HepG2 (cell line): ENCODE measurements around the gene CAMSAP3. TPM values are rescaled to one million over a fixed set of nuclear protein-coding genes. Genes with fewer than 3 reads are reported as not detected.
A peak's percentile ranks its signal among the peaks of the same experiment; 100 is the strongest.

Experiments used
- BATF2 ChIP-seq: sonication (generic); formaldehyde crosslinking; IDR thresholded peaks from 2 replicates; pipeline ENCODE4 v1.8.0; 2022; ENCODE audit warnings: mild to moderate bottlenecking, missing genetic modification reagents, moderate library complexity
- DNMT3B ChIP-seq: conservative IDR thresholded peaks from 2 replicates; pipeline ENCODE4 v1.6.1; 2016; ENCODE audit warnings: missing biosample characterization, control low read depth
- DRAP1 ChIP-seq: IDR thresholded peaks from 2 replicates; pipeline ENCODE4 v1.6.1; 2016; ENCODE audit warnings: missing genetic modification reagents, missing compliant biosample characterization
- GABPA ChIP-seq, 2 experiments: IDR thresholded peaks; 2 replicates each; pipeline ENCODE4 v1.6.1; 2011 to 2016; ENCODE audit warnings: low read depth in 2 of 2, low read length in 1 of 2, missing biosample characterization in 1 of 2, missing genetic modification characterization in 1 of 2
- NFYC ChIP-seq: IDR thresholded peaks from 2 replicates; pipeline ENCODE4 v1.6.1; 2016; ENCODE audit warnings: missing genetic modification reagents, missing compliant biosample characterization
- SIN3B ChIP-seq: fragments of 150-350 bp; IDR thresholded peaks from 2 replicates; pipeline ENCODE4 v1.6.1; 2014; ENCODE audit warnings: low read length
- TEF ChIP-seq: sonication (generic); formaldehyde crosslinking; IDR thresholded peaks from 2 replicates; pipeline ENCODE4 v1.5.0; 2020; ENCODE audit warnings: missing genetic modification reagents
- ZBTB26 ChIP-seq: IDR thresholded peaks from 2 replicates; pipeline ENCODE4 v1.6.1; 2016; ENCODE audit warnings: missing compliant biosample characterization, missing genetic modification reagents, borderline replicate concordance
- ZFP36L2 ChIP-seq: sonication (generic); formaldehyde crosslinking; IDR thresholded peaks from 2 replicates; pipeline ENCODE4 v1.4.0; 2020; ENCODE audit warnings: missing genetic modification reagents
- ZNF34 ChIP-seq: sonication (generic); formaldehyde crosslinking; IDR thresholded peaks from 2 replicates; pipeline ENCODE4 v1.4.0; 2020; ENCODE audit warnings: mild to moderate bottlenecking, missing genetic modification reagents, borderline replicate concordance
- ZNF713 ChIP-seq: sonication (generic); formaldehyde crosslinking; IDR thresholded peaks from 2 replicates; pipeline ENCODE4 v1.4.0; 2020; ENCODE audit warnings: mild to moderate bottlenecking, missing genetic modification reagents
- polyA plus RNA-seq, 8 experiments: library from polyadenylated mRNA; depleted of rRNA in 3 of 8; stranded (reverse) in 7 of 8; unstranded in 1 of 8; fragments of >200 nt; fragmentation: Illumina TruSeq in 4 of 8; extraction: Trizol in 4 of 8; gene quantifications; 2 replicates each; pipeline versions ENCODE4 v1.2.1 to v1.2.3, GENCODE V29; 2011 to 2016; ENCODE audit warnings: low read depth in 4 of 8, missing spikeins in 1 of 8, mixed read lengths in 1 of 8; ENCODE audit not compliant: insufficient read depth in 1 of 8
- total RNA-seq, 5 experiments: library from RNA; depleted of rRNA; stranded (reverse); fragments of >200 nt; fragmentation: Illumina TruSeq; extraction: Trizol; gene quantifications; 2 replicates each; pipeline ENCODE4 v1.2.3, GENCODE V29; 2016; ENCODE audit warnings: low read depth in 1 of 5
- TF ChIP-seq, protein P1 (sequence below): sonication (generic); formaldehyde crosslinking; IDR thresholded peaks from 2 replicates; pipeline ENCODE4 v1.8.0; 2022; ENCODE audit warnings: missing genetic modification reagents, mild to moderate bottlenecking, moderate library complexity, borderline replicate concordance
- TF ChIP-seq, protein P2 (sequence below): sonication (generic); formaldehyde crosslinking; IDR thresholded peaks from 2 replicates; pipeline ENCODE4 v1.4.0; 2020; ENCODE audit warnings: missing genetic modification reagents, low read depth, mild to moderate bottlenecking, borderline replicate concordance
- TF ChIP-seq, protein P3 (sequence below): IDR thresholded peaks from 2 replicates; pipeline ENCODE4 v1.6.1; 2016; ENCODE audit warnings: mild to moderate bottlenecking, missing biosample characterization, missing genetic modification reagents
- TF ChIP-seq, protein P4 (sequence below): sonication (generic); formaldehyde crosslinking; IDR thresholded peaks from 2 replicates; pipeline ENCODE4 v1.4.0; 2020; ENCODE audit warnings: mild to moderate bottlenecking, low read depth, missing genetic modification reagents

The CAMSAP3 gene
- total and polyA plus RNA-seq, 2 of the 13 experiments (the other 11 are each of a cell fraction or from before 2014, with no cell fraction given) = 10.8 to 11.8 TPM

- no peak for TF ChIP-seq ZNF34 (CRISPR knock-in tag)
- peak; percentile 68 for TF ChIP-seq DRAP1 (CRISPR knock-in tag)
- TF ChIP-seq, protein P1, sequence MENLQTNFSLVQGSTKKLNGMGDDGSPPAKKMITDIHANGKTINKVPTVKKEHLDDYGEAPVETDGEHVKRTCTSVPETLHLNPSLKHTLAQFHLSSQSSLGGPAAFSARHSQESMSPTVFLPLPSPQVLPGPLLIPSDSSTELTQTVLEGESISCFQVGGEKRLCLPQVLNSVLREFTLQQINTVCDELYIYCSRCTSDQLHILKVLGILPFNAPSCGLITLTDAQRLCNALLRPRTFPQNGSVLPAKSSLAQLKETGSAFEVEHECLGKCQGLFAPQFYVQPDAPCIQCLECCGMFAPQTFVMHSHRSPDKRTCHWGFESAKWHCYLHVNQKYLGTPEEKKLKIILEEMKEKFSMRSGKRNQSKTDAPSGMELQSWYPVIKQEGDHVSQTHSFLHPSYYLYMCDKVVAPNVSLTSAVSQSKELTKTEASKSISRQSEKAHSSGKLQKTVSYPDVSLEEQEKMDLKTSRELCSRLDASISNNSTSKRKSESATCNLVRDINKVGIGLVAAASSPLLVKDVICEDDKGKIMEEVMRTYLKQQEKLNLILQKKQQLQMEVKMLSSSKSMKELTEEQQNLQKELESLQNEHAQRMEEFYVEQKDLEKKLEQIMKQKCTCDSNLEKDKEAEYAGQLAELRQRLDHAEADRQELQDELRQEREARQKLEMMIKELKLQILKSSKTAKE = peak; percentile 43; the same call in 1 of the 2 replicates
- no peak for TF ChIP-seq TEF (CRISPR knock-in tag)
- TF ChIP-seq DNMT3B (CRISPR knock-in tag) = no peak
- no peak for TF ChIP-seq GABPA (IDR thresholded peaks at IDR 0.05; ENCODE audit: low read depth, low read length)
- peak; percentile 45; the same call in 1 of the 2 replicates for TF ChIP-seq GABPA (CRISPR knock-in tag; IDR thresholded peaks at IDR 0.05; ENCODE audit: low read depth)
- TF ChIP-seq, protein P2, sequence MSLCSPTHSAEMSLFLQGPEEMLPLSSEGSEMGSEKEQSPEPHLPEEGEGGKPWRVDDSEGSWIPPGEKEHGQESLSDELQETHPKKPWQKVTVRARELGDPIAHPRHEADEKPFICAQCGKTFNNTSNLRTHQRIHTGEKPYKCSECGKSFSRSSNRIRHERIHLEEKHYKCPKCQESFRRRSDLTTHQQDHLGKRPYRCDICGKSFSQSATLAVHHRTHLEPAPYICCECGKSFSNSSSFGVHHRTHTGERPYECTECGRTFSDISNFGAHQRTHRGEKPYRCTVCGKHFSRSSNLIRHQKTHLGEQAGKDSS = 0 out of 2 replicates have a peak, but pooled peaks have one; percentile 59
- TF ChIP-seq ZFP36L2 = no peak
- TF ChIP-seq, protein P3, sequence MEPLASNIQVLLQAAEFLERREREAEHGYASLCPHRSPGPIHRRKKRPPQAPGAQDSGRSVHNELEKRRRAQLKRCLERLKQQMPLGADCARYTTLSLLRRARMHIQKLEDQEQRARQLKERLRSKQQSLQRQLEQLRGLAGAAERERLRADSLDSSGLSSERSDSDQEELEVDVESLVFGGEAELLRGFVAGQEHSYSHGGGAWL (CRISPR knock-in tag) = no peak
- TF ChIP-seq BATF2 (CRISPR knock-in tag) = peak; percentile 61; the same call in 1 of the 2 replicates
- no peak for TF ChIP-seq ZBTB26 (CRISPR knock-in tag)
- no peak for TF ChIP-seq ZNF713 (CRISPR knock-in tag)
- no peak for TF ChIP-seq SIN3B
- TF ChIP-seq, protein P4, sequence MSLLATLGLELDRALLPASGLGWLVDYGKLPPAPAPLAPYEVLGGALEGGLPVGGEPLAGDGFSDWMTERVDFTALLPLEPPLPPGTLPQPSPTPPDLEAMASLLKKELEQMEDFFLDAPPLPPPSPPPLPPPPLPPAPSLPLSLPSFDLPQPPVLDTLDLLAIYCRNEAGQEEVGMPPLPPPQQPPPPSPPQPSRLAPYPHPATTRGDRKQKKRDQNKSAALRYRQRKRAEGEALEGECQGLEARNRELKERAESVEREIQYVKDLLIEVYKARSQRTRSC (CRISPR knock-in tag) = no peak; the same call in 1 of the 2 replicates
- TF ChIP-seq NFYC = peak; percentile 19; the same call in 1 of the 2 replicates
These were observed 41.2 kb downstream of the CAMSAP3 start, which contains the start of gene STXBP2 (continued) for GRCh38 chr19:7636691-7637373.
